Measurements from ENCODE around the gene EPHA6.
"Not testable (repeated sequence)": the region's sequence is repeated elsewhere in the genome, so short reads cannot be mapped to it uniquely, and the experiment has no call there.

EPHA6 gene

DNA sequence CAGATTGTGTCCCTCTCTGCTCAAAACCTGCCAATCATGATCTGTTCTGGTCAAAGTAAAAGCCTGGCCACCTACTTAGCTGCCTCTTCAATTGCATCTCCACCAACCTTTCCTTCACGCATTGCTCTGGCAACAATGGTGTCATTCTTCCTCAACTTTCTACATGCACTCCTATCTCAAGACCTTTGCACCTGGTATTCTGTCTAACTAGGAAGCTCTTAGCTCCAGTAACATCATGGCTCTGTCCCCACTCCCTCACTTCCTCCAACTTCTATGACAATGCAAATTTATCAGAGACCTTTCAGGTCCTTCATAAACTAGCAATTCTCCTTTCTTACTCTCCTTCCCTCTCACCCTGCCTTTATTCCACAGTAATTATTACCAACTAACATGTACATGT, 682.7 kb downstream of the EPHA6 start:
- H3K4me3 ChIP-seq (ENCODE audit: low read depth, low read length), result no peak overlapping the region
- H3K27me3 ChIP-seq (ENCODE audit: control insufficient read depth, insufficient read depth, low read length), result no peaks in the 10 kb centered on the region
- H3K36me3 ChIP-seq (ENCODE audit: control insufficient read depth, insufficient read depth, low read length), result no peaks in the 10 kb centered on the region
- no peak overlapping the region for H3K9ac ChIP-seq (ENCODE audit: low read depth, low read length)
- H3K27ac ChIP-seq (ENCODE audit: low read depth, low read length), result no peak overlapping the region
- H3K4me1 ChIP-seq (ENCODE audit: control insufficient read depth, insufficient read depth, low read length), result no peaks in the 10 kb centered on the region
- no peaks in the 10 kb centered on the region for H3K9me3 ChIP-seq (ENCODE audit: control insufficient read depth, insufficient read depth, low read length)

DNA sequence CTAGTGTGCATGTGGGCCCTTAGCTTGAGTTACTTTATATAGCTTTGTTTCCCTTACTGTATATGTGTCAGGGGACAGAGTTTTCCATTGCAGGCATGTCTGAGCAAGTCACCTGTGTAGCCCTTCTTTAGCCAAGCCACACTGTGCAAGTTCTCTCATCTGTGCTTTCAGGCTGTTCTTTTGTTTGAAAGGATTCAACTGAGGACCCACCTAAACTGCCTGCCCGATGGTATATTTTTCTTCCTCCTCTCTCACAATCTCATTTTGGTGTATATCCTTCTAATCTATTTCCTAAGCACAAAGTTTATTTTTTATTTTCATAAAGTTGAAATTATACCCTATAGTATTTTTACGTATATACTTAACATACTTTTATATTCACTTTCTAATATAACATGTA, 690.1 kb downstream of the EPHA6 start:
- Histone ChIP-seq H3K36me3 (ENCODE audit: control insufficient read depth, insufficient read depth, low read length) (no peaks in the 10 kb centered on the region), H3K9me3 (ENCODE audit: control insufficient read depth, insufficient read depth, low read length) (peaks cover 6% of the 10 kb centered on the region; the same call in 1 of the 2 replicates), H3K4me1 (ENCODE audit: control insufficient read depth, insufficient read depth, low read length) (no peaks in the 10 kb centered on the region), H3K4me3 (ENCODE audit: low read depth, low read length) (no peak overlapping the region), H3K9ac (ENCODE audit: low read depth, low read length) (no peak overlapping the region), H3K27ac (ENCODE audit: low read depth, low read length) (no peak overlapping the region), H3K27me3 (ENCODE audit: control insufficient read depth, insufficient read depth, low read length) (no peaks in the 10 kb centered on the region)

DNA sequence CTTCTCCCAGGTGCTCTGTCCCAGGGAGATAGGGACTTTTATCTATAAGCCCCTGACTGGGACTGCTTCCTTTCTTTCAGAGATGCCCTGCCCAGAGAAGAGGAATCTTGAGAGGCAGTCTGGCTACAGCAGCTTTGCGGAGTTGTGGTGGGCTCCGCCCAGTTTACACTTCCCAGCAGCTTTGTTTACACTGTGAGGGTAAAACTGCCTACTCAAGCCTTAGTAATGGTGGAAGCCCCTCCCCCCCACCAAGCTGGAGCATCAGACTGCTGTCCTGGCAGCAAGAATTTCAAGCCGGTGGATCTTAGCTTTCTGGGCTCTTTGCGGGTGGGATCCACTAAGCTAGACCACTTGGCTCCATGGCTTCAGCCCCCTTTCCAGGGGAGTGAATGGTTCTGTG, 696.4 kb downstream of the EPHA6 start:
- Histone ChIP-seq H3K4me1 (ENCODE audit: control insufficient read depth, insufficient read depth, low read length) (no peaks in the 10 kb centered on the region), H3K27me3 (ENCODE audit: control insufficient read depth, insufficient read depth, low read length) (no peaks in the 10 kb centered on the region), H3K9ac (ENCODE audit: low read depth, low read length) (no peak overlapping the region), H3K27ac (ENCODE audit: low read depth, low read length) (no peak overlapping the region), H3K4me3 (ENCODE audit: low read depth, low read length) (no peak overlapping the region), H3K9me3 (ENCODE audit: control insufficient read depth, insufficient read depth, low read length) (no peaks in the 10 kb centered on the region), H3K36me3 (ENCODE audit: control insufficient read depth, insufficient read depth, low read length) (no peaks in the 10 kb centered on the region)

DNA sequence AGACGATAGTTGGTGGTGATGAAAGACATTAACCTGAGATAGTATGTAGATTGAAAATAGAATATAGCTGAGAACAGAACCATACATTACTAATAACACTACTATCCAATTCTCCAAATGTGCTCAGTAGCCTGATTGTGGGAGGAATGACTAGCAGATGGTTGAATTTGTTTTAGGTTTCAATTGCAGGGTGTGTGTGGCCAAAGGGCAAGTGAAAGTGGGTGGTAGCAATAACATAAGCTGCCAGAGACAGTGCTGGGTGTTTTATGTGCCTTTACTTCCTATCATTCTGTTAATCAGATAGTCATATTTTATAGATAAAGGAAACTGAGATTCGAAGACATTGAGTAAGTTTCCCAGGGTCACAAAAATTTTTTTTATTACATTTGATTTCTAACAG, 700.7 kb downstream of the EPHA6 start:
- H3K9me3 ChIP-seq (ENCODE audit: control insufficient read depth, insufficient read depth, low read length), result no peaks in the 10 kb centered on the region

DNA sequence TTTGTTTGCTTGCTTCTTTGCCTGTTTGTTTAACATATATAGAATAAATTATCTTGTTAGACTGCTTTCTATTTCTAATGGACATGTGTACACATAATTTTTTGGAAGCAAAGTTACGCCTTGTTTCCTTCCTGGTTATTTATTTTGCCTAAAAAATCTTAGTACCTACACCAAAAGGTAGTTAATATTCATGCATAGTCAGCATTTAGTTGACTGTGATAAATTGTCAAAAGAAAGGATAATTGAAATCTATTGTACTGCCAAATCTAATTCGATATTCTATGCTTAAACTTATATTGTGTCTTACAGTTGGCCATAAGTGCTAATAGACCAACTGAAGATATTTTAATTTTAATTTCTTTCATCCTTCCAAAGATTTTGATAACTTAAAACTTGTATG, 716.3 kb downstream of the EPHA6 start:
- Histone ChIP-seq H3K9me3 (ENCODE audit: control insufficient read depth, insufficient read depth, low read length) (no peaks in the 10 kb centered on the region), H3K9ac (ENCODE audit: low read depth, low read length) (no peak overlapping the region), H3K27ac (ENCODE audit: low read depth, low read length) (no peak overlapping the region), H3K4me1 (ENCODE audit: control insufficient read depth, insufficient read depth, low read length) (no peaks in the 10 kb centered on the region), H3K36me3 (ENCODE audit: control insufficient read depth, insufficient read depth, low read length) (no peaks in the 10 kb centered on the region), H3K27me3 (ENCODE audit: control insufficient read depth, insufficient read depth, low read length) (no peaks in the 10 kb centered on the region), H3K4me3 (ENCODE audit: low read depth, low read length) (no peak overlapping the region)

More for the DNA sequence above, 700.7 kb downstream of the EPHA6 start:
- H3K27me3 ChIP-seq (ENCODE audit: control insufficient read depth, insufficient read depth, low read length), result no peaks in the 10 kb centered on the region
- no peak overlapping the region for H3K27ac ChIP-seq (ENCODE audit: low read depth, low read length)
- no peaks in the 10 kb centered on the region for H3K36me3 ChIP-seq (ENCODE audit: control insufficient read depth, insufficient read depth, low read length)
- no peak overlapping the region for H3K9ac ChIP-seq (ENCODE audit: low read depth, low read length)
- no peaks in the 10 kb centered on the region for H3K4me1 ChIP-seq (ENCODE audit: control insufficient read depth, insufficient read depth, low read length)
- no peak overlapping the region for H3K4me3 ChIP-seq (ENCODE audit: low read depth, low read length)

DNA sequence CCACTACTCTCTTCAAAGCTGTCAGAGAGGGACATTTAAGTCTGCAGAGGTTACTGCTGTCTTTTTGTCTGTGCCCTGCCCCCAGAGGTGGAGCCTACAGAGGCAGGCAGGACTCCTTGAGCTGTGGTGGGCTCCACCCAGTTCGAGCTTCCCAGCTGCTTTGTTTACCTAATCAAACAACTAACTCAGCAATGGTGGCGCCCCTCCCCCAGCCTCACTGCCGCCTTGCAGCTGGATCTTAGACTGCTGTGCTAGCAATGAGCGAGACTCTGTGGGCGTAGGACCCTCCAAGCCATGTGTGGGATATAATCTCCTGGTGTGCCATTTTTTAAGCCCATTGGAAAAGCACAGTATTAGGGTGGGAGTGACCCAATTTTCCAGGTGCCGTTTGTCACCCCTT, 733.2 kb downstream of the EPHA6 start:
- H3K27me3 ChIP-seq (ENCODE audit: control insufficient read depth, insufficient read depth, low read length); H3K4me1 ChIP-seq (ENCODE audit: control insufficient read depth, insufficient read depth, low read length); H3K36me3 ChIP-seq (ENCODE audit: control insufficient read depth, insufficient read depth, low read length); H3K4me3 ChIP-seq (ENCODE audit: low read depth, low read length); H3K9me3 ChIP-seq (ENCODE audit: control insufficient read depth, insufficient read depth, low read length); H3K27ac ChIP-seq (ENCODE audit: low read depth, low read length); H3K9ac ChIP-seq (ENCODE audit: low read depth, low read length): not testable (repeated sequence)

DNA sequence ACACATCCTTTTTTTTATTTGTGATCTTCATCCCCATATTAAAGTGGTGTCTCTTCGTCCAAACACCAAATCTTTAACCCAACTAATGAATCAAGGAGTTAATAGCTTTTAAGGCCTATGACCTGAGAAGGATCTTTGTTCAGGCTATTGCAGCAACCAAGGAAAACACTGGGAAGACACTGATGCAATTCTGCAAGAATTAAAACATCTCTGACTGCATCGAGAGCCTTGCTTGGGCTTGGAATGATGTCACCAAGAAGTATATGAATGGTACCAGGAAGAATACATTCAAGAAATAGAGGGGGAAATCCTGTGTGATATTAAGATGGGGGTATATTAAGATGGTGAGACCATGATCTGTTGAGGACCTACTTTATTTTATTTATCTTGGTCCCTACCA, 736.0 kb downstream of the EPHA6 start:
- H3K4me3 ChIP-seq (ENCODE audit: low read depth, low read length), result no peak overlapping the region
- no peak overlapping the region for H3K9ac ChIP-seq (ENCODE audit: low read depth, low read length)
- H3K27me3 ChIP-seq (ENCODE audit: control insufficient read depth, insufficient read depth, low read length), result no peaks in the 10 kb centered on the region
- H3K27ac ChIP-seq (ENCODE audit: low read depth, low read length), result no peak overlapping the region
- no peaks in the 10 kb centered on the region for H3K36me3 ChIP-seq (ENCODE audit: control insufficient read depth, insufficient read depth, low read length)
- H3K4me1 ChIP-seq (ENCODE audit: control insufficient read depth, insufficient read depth, low read length), result no peaks in the 10 kb centered on the region
- H3K9me3 ChIP-seq (ENCODE audit: control insufficient read depth, insufficient read depth, low read length), result peaks cover 5% of the 10 kb centered on the region

DNA sequence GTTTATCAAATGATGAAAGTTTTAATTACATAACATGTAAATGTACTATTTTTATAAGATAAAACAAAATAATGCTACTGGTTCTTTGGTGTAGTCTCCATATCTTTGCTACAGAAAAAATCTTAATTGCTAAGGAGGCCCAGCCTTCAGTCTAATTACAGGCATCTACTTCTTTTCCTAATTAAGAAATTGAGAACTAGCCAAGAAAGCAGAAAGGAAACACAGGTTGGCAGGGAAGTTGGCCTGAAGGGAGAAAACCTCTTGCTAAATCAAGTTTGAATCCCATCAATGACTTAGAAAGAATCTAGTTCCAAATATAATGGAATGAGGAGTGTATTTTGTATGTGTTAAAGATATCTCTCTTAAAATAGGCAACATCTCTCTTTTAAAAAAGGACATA, 737.8 kb downstream of the EPHA6 start:
- Histone ChIP-seq H3K9ac (ENCODE audit: low read depth, low read length) (no peak overlapping the region), H3K4me1 (ENCODE audit: control insufficient read depth, insufficient read depth, low read length) (no peaks in the 10 kb centered on the region), H3K36me3 (ENCODE audit: control insufficient read depth, insufficient read depth, low read length) (no peaks in the 10 kb centered on the region), H3K9me3 (ENCODE audit: control insufficient read depth, insufficient read depth, low read length) (peaks cover 5% of the 10 kb centered on the region), H3K4me3 (ENCODE audit: low read depth, low read length) (no peak overlapping the region), H3K27me3 (ENCODE audit: control insufficient read depth, insufficient read depth, low read length) (no peaks in the 10 kb centered on the region), H3K27ac (ENCODE audit: low read depth, low read length) (no peak overlapping the region)

DNA sequence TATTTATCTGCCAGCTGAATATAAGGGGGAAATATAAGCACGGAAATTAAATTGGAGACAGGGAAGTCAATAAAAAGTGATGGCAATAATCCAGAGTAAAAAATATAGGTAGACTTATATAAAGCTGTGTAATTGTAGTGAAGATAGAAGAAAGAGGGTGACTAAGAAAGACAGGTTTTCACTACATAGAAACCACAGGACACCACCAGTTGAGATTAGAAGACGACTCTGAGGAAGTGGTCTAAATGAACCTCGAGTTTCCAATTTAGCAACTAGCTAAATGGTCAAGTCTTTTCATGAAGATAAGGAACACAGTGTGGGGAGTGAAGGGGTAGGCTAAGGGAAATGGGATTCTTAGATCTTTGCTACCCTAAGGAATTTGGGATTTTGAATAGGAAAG, 761.3 kb downstream of the EPHA6 start:
- Histone ChIP-seq H3K9me3 (ENCODE audit: control insufficient read depth, insufficient read depth, low read length) (no peaks in the 10 kb centered on the region), H3K4me3 (ENCODE audit: low read depth, low read length) (no peak overlapping the region), H3K27ac (ENCODE audit: low read depth, low read length) (no peak overlapping the region), H3K27me3 (ENCODE audit: control insufficient read depth, insufficient read depth, low read length) (no peaks in the 10 kb centered on the region), H3K36me3 (ENCODE audit: control insufficient read depth, insufficient read depth, low read length) (no peaks in the 10 kb centered on the region), H3K9ac (ENCODE audit: low read depth, low read length) (no peak overlapping the region), H3K4me1 (ENCODE audit: control insufficient read depth, insufficient read depth, low read length) (no peaks in the 10 kb centered on the region)

DNA sequence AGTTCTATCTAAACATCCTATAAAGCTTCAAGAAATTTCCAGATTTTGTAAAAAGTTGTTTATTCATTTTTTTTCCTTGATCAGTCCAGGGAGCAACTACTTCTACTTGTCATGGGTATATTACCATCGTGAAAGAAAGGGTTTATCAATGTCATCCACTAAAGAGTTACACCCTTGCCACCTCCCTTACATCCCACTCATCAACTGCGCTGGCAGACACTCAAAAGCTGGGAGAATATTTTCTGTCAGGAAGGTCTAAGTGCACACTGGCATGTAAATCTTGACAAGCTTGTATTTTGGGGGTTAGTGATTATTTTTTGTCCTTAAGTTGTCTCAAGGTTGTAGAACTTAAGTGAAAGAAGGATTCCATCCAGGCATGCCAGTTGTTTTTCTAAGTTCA, 761.8 kb downstream of the EPHA6 start:
- Histone ChIP-seq H3K9ac (ENCODE audit: low read depth, low read length) (no peak overlapping the region), H3K4me3 (ENCODE audit: low read depth, low read length) (no peak overlapping the region), H3K9me3 (ENCODE audit: control insufficient read depth, insufficient read depth, low read length) (no peaks in the 10 kb centered on the region), H3K27ac (ENCODE audit: low read depth, low read length) (no peak overlapping the region), H3K36me3 (ENCODE audit: control insufficient read depth, insufficient read depth, low read length) (no peaks in the 10 kb centered on the region), H3K27me3 (ENCODE audit: control insufficient read depth, insufficient read depth, low read length) (no peaks in the 10 kb centered on the region), H3K4me1 (ENCODE audit: control insufficient read depth, insufficient read depth, low read length) (no peaks in the 10 kb centered on the region)

DNA sequence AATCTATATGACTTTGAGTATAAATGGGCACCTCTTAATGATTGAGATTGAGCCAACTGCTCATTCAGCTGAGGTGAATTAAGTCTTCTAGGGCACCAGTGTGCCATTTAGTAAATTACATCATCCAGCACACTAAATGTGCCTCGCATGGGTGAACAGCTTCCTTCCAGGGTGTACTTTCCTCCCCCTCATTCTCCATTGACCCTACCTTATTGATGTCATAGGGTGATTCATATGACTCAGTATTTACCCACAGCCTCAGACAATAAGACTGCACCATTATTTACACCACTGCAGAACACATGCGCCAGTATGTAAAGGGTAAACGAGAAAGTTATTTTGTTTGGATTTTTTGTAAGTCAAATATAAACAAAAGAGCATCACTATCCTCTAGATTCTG, 765.0 kb downstream of the EPHA6 start:
- no peaks in the 10 kb centered on the region for H3K4me1 ChIP-seq (ENCODE audit: control insufficient read depth, insufficient read depth, low read length)
- no peak overlapping the region for H3K9ac ChIP-seq (ENCODE audit: low read depth, low read length)
- H3K36me3 ChIP-seq (ENCODE audit: control insufficient read depth, insufficient read depth, low read length), result no peaks in the 10 kb centered on the region
- H3K9me3 ChIP-seq (ENCODE audit: control insufficient read depth, insufficient read depth, low read length), result no peaks in the 10 kb centered on the region
- no peak overlapping the region for H3K4me3 ChIP-seq (ENCODE audit: low read depth, low read length)
- no peak overlapping the region for H3K27ac ChIP-seq (ENCODE audit: low read depth, low read length)
- no peaks in the 10 kb centered on the region for H3K27me3 ChIP-seq (ENCODE audit: control insufficient read depth, insufficient read depth, low read length)

DNA sequence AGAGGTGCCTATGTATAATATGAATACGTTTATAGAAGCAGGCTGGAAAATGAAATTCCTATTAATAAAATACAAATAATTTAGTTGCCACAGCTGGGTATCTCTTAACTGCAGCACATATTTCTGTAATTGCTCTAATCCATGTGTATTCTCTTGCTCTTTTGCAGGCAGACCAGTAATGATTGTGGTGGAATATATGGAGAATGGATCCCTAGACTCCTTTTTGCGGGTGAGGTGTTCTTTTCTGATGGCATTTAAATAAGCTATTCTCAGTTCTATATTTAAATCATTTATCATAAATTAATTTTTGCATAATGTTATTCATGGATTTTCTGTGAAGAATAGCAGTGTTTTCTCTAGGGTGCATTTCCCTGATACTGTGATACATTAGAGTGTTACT, 796.2 kb downstream of the EPHA6 start:
- H3K9me3 ChIP-seq (ENCODE audit: control insufficient read depth, insufficient read depth, low read length), result no peaks in the 10 kb centered on the region
- no peak overlapping the region for H3K4me3 ChIP-seq (ENCODE audit: low read depth, low read length)
- H3K4me1 ChIP-seq (ENCODE audit: control insufficient read depth, insufficient read depth, low read length), result no peaks in the 10 kb centered on the region
- H3K36me3 ChIP-seq (ENCODE audit: control insufficient read depth, insufficient read depth, low read length), result no peaks in the 10 kb centered on the region
- H3K9ac ChIP-seq (ENCODE audit: low read depth, low read length), result no peak overlapping the region
- no peak overlapping the region for H3K27ac ChIP-seq (ENCODE audit: low read depth, low read length)
- H3K27me3 ChIP-seq (ENCODE audit: control insufficient read depth, insufficient read depth, low read length), result no peaks in the 10 kb centered on the region
